A549 (cell line): ENCODE measurements around the gene MPZL2. TPM values are rescaled to one million over a fixed set of nuclear protein-coding genes. Genes with fewer than 3 reads are reported as not detected.

Source experiments
- ATAC-seq, 2 experiments: fragments of 200-7000 bp in 1 of 2; fragments of >200 bp in 1 of 2; cut with Nextera tagmentation in 1 of 2; cut with Tn5 transposase in 1 of 2; 3 replicates each; pipeline versions ENCODE4 v1.8.0 to v1.9.1; 2018 to 2020; ENCODE audit warnings: mild to moderate bottlenecking in 1 of 2, moderate library complexity in 1 of 2
- CTCF ChIA-PET: fragments of 300-600 bp; sonication (Branson Sonifier 250); formaldehyde crosslinking; extraction: SDS; loops from one replicate; lab custom pipeline; 2021; ENCODE audit warnings: antibody characterized with exemption, inconsistent platforms; lab: Yijun Ruan, JAX
- POLR2A ChIA-PET: fragments of 350-600 bp; formaldehyde crosslinking; extraction: SDS; loops from one replicate; lab custom pipeline; 2021; ENCODE audit warnings: antibody characterized with exemption, inconsistent platforms; lab: Yijun Ruan, JAX
- DNase-seq, 2 experiments: peaks; one replicate each; pipeline versions ENCODE4 v3.0.0 to v3.0.0-alpha.2; 2011 to 2016; ENCODE audit warnings: low read depth in 1 of 2, low spot score in 1 of 2
- FAIRE-seq: peaks from 2 replicates; lab custom pipeline; 2011; peaks lifted over from hg19 to GRCh38; lab: Jason Lieb, UNC
- H3K27ac ChIP-seq, 2 experiments: fragments of >200 bp; sonication (Bioruptor Twin); formaldehyde crosslinking; 3 replicates each; pipeline ENCODE4 v1.5.1; 2016 to 2017
- H3K4me1 ChIP-seq: fragments of >200 bp; sonication (Bioruptor Twin); formaldehyde crosslinking; 3 replicates; pipeline ENCODE4 v1.6.1; 2016
- H3K4me2 ChIP-seq: fragments of >200 bp; sonication (Bioruptor Twin); formaldehyde crosslinking; 3 replicates; pipeline ENCODE4 v1.6.1; 2016
- H3K4me3 ChIP-seq: fragments of >200 bp; sonication (Bioruptor Twin); formaldehyde crosslinking; 3 replicates; pipeline ENCODE4 v1.5.1; 2016
- H3K9me3 ChIP-seq: fragments of >200 bp; sonication (Bioruptor Twin); formaldehyde crosslinking; 3 replicates; pipeline ENCODE4 v1.6.1; 2016
- EHMT2 ChIP-seq: fragments of 200-600 bp; sonication (generic); IDR thresholded peaks from 2 replicates; pipeline ENCODE4 v1.6.1; 2016; ENCODE audit warnings: antibody characterized with exemption, low read depth, mild to moderate bottlenecking, moderate library complexity
- EP300 ChIP-seq, 2 experiments: fragments of >200 bp; sonication (Bioruptor Twin); formaldehyde crosslinking; IDR thresholded peaks; 2 replicates in 1 of 2; 3 replicates in 1 of 2; pipeline ENCODE4 v1.6.1; 2016 to 2017
- FOSL2 ChIP-seq, 2 experiments: fragments of 450-650 bp in 1 of 2; fragments of >200 bp in 1 of 2; sonication (Bioruptor Twin) in 1 of 2; formaldehyde crosslinking; IDR thresholded peaks; 2 replicates each; pipeline versions ENCODE4 v1.5.0 to v1.6.1; 2016 to 2020; ENCODE audit warnings: mild to moderate bottlenecking in 1 of 2, moderate library complexity in 1 of 2
- HDAC2 ChIP-seq: fragments of 200-600 bp; sonication (generic); IDR thresholded peaks from 2 replicates; pipeline ENCODE4 v1.6.1; 2016
- POLR2AphosphoS2 ChIP-seq: conservative IDR thresholded peaks from 2 replicates; pipeline ENCODE4 v1.6.1; 2012; ENCODE audit warnings: low read length, improper control_type of control experiment, inconsistent platforms
- RAD21 ChIP-seq, 2 experiments: fragments of >200 bp in 1 of 2; sonication (Bioruptor Twin) in 1 of 2; formaldehyde crosslinking in 1 of 2; IDR thresholded peaks in 1 of 2; conservative IDR thresholded peaks in 1 of 2; 2 replicates in 1 of 2; 3 replicates in 1 of 2; pipeline ENCODE4 v1.6.1; 2012 to 2018; ENCODE audit warnings: inconsistent platforms in 1 of 2
- SMC3 ChIP-seq: fragments of >200 bp; sonication (Bioruptor Twin); formaldehyde crosslinking; IDR thresholded peaks from 3 replicates; pipeline ENCODE4 v1.6.1; 2018; ENCODE audit warnings: inconsistent platforms
- SREBF2 ChIP-seq: fragments of 450-650 bp; IDR thresholded peaks from 2 replicates; pipeline ENCODE4 v1.6.1; 2014; ENCODE audit warnings: mild to moderate bottlenecking, moderate library complexity
- TFCP2L1 ChIP-seq: fragments of 250-450 bp; sonication (Bioruptor Pico); IDR thresholded peaks from 2 replicates; pipeline ENCODE4 v1.5.0; 2021; ENCODE audit warnings: mild to moderate bottlenecking
- WGBS: methylation state at CpG from one replicate; pipeline ENCODE4 v1.1.6; 2017; ENCODE audit errors: missing lambda C conversion rate; 5-methylcytosine and 5-hydroxymethylcytosine counted together
- polyA plus RNA-seq, 4 experiments: library from polyadenylated mRNA; depleted of rRNA in 3 of 4; stranded (reverse); fragments of >200 nt; fragmentation: RNase III in 1 of 4; extraction: RNeasy Plus Mini Kit Qiagen cat#74134 plus additional on column Dnase treatment in 1 of 4; gene quantifications; 2 replicates in 3 of 4; 3 replicates in 1 of 4; pipeline ENCODE4 v1.2.3, GENCODE V29; 2011 to 2017
- TF ChIP-seq, protein P1 (sequence below): fragments of 200-600 bp; sonication (generic); IDR thresholded peaks from 2 replicates; pipeline ENCODE4 v1.6.1; 2016; ENCODE audit warnings: antibody characterized with exemption, mild to moderate bottlenecking, moderate library complexity
- TF ChIP-seq, protein P2 (sequence below): fragments of 250-450 bp; sonication (Bioruptor Pico); IDR thresholded peaks from 2 replicates; pipeline ENCODE4 v1.5.0; 2021; ENCODE audit warnings: mild to moderate bottlenecking, moderate library complexity, borderline replicate concordance
- TF ChIP-seq, protein P3 (sequence below): IDR thresholded peaks from 2 replicates; pipeline ENCODE4 v1.6.1; 2012
- TF ChIP-seq, protein P4 (sequence below): fragments of >200 bp; sonication (Bioruptor Twin); formaldehyde crosslinking; IDR thresholded peaks from 3 replicates; pipeline ENCODE4 v1.5.1; 2016

The MPZL2 gene
- polyA plus RNA-seq, 2 of the 4 experiments (the other 2 are of a cell fraction): 0.14 TPM; not detected in 1

DNA sequence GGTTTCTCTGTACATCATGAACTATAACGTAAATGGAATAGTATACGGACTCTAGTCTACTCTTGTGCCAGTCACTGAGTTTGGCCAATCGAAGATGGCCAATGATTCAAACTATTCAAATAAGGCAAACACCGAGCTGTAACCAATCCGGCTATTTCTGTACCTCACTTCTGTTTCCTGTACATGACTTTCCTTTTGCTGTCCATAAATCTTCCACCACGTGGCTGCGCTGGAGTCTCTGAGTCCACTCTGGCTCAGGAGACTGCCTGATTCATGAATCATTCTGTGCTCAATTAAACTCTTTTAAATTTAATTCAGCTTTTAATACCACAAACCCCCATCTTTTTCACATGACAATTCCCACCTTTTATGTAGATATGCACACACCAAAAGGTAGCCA, 37.8 kb downstream of the MPZL2 start:
- Histone ChIP-seq H3K9me3 (no peaks in the 10 kb centered on the region), H3K4me1 (no peaks in the 10 kb centered on the region), H3K4me2 (no peak overlapping the region), H3K4me3 (no peak overlapping the region), H3K27ac (no peak overlapping the region)
- TF ChIP-seq RAD21 (conservative IDR thresholded peaks at IDR 0.05 in 1 of 2, IDR thresholded peaks at IDR 0.05 in 1 of 2): peak in 1 of 2 experiments; percentile 8; a peak in 1 of 5 replicates
- TF ChIP-seq SMC3: no peak
- peak in 1 of 2 experiments; percentile 5 for DNase-seq
- CTCF ChIA-PET: interaction anchor here (1.6 kb wide), 1 partner anchor 12 kb away, joined by 6 read pairs; no protein-coding TSS in a partner anchor
- POLR2A ChIA-PET: no interaction called here
- no peak for FAIRE-seq
- ATAC-seq: no peak
- WGBS: 36% methylated on average over 7 of the region's 7 CpGs

DNA sequence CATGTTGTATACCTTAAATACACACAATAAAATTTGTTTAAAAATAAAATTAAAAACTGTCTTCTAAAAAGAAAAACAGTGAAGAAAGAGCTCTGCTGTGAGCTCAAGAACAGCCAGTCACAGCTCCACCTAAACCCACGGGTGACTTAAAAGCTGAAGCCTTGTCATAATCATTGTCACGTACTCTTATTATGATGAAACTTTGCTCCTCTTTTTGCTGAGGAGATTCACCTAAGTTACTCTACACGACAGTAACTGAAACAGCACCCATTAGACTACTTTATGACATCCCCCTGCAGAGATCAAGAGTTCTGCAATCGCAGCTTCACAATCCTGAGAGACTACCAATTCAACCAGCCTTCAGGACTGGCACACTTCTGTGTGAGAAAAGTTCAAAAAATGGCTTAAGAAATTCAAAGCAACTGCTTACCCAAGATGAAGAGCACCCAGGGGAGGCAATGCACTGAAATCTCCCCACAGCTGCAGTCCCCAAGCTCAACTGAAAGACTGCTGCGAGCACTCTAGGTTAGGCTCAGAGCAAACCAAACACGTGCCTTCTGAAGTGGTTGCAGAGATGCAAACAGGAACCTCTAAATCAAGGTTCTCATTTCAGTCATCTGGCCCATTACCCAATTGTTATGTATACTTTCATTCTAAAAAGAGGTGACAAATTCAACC, 39.4 kb downstream of the MPZL2 start, which contains the start of gene JAML:
TSS of gene JAML (minus strand) at position 501 of the 678 bp plus-strand sequence. CDS start 10,145 bp downstream, outside the sequence.
- no peak within 1 kb of the TSS for H3K27ac ChIP-seq
- H3K9me3 ChIP-seq: no peaks in the 10 kb centered on the region
- WGBS: 20% methylated on average over 6 of the region's 6 CpGs
- DNase-seq (no peak), FAIRE-seq (no peak), ATAC-seq (no peak)
- H3K4me2 ChIP-seq: no peak within 1 kb of the TSS
- TF ChIP-seq, protein P1, sequence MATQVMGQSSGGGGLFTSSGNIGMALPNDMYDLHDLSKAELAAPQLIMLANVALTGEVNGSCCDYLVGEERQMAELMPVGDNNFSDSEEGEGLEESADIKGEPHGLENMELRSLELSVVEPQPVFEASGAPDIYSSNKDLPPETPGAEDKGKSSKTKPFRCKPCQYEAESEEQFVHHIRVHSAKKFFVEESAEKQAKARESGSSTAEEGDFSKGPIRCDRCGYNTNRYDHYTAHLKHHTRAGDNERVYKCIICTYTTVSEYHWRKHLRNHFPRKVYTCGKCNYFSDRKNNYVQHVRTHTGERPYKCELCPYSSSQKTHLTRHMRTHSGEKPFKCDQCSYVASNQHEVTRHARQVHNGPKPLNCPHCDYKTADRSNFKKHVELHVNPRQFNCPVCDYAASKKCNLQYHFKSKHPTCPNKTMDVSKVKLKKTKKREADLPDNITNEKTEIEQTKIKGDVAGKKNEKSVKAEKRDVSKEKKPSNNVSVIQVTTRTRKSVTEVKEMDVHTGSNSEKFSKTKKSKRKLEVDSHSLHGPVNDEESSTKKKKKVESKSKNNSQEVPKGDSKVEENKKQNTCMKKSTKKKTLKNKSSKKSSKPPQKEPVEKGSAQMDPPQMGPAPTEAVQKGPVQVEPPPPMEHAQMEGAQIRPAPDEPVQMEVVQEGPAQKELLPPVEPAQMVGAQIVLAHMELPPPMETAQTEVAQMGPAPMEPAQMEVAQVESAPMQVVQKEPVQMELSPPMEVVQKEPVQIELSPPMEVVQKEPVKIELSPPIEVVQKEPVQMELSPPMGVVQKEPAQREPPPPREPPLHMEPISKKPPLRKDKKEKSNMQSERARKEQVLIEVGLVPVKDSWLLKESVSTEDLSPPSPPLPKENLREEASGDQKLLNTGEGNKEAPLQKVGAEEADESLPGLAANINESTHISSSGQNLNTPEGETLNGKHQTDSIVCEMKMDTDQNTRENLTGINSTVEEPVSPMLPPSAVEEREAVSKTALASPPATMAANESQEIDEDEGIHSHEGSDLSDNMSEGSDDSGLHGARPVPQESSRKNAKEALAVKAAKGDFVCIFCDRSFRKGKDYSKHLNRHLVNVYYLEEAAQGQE: no peak
- TF ChIP-seq, protein P2, sequence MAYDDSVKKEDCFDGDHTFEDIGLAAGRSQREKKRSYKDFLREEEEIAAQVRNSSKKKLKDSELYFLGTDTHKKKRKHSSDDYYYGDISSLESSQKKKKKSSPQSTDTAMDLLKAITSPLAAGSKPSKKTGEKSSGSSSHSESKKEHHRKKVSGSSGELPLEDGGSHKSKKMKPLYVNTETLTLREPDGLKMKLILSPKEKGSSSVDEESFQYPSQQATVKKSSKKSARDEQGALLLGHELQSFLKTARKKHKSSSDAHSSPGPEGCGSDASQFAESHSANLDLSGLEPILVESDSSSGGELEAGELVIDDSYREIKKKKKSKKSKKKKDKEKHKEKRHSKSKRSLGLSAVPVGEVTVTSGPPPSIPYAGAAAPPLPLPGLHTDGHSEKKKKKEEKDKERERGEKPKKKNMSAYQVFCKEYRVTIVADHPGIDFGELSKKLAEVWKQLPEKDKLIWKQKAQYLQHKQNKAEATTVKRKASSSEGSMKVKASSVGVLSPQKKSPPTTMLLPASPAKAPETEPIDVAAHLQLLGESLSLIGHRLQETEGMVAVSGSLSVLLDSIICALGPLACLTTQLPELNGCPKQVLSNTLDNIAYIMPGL (CRISPR knock-in tag): no peak
- TF ChIP-seq SREBF2 (no peak), TFCP2L1 (CRISPR knock-in tag) (no peak), HDAC2 (no peak), EHMT2 (no peak), EP300 (IDR thresholded peaks at IDR 0.05) (no peak), FOSL2 (IDR thresholded peaks at IDR 0.05) (no peak), FOSL2 (CRISPR knock-in tag; IDR thresholded peaks at IDR 0.05) (no peak), POLR2AphosphoS2 (no peak)
- TF ChIP-seq, protein P3, sequence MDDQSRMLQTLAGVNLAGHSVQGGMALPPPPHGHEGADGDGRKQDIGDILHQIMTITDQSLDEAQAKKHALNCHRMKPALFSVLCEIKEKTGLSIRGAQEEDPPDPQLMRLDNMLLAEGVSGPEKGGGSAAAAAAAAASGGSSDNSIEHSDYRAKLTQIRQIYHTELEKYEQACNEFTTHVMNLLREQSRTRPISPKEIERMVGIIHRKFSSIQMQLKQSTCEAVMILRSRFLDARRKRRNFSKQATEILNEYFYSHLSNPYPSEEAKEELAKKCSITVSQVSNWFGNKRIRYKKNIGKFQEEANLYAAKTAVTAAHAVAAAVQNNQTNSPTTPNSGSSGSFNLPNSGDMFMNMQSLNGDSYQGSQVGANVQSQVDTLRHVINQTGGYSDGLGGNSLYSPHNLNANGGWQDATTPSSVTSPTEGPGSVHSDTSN: no peak
- TF ChIP-seq, protein P4, sequence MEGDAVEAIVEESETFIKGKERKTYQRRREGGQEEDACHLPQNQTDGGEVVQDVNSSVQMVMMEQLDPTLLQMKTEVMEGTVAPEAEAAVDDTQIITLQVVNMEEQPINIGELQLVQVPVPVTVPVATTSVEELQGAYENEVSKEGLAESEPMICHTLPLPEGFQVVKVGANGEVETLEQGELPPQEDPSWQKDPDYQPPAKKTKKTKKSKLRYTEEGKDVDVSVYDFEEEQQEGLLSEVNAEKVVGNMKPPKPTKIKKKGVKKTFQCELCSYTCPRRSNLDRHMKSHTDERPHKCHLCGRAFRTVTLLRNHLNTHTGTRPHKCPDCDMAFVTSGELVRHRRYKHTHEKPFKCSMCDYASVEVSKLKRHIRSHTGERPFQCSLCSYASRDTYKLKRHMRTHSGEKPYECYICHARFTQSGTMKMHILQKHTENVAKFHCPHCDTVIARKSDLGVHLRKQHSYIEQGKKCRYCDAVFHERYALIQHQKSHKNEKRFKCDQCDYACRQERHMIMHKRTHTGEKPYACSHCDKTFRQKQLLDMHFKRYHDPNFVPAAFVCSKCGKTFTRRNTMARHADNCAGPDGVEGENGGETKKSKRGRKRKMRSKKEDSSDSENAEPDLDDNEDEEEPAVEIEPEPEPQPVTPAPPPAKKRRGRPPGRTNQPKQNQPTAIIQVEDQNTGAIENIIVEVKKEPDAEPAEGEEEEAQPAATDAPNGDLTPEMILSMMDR: no peak
- CTCF ChIA-PET: no interaction called here
- H3K4me1 ChIP-seq: no peaks in the 10 kb centered on the region
- POLR2A ChIA-PET: no interaction called here
- no peak within 1 kb of the TSS for H3K4me3 ChIP-seq
